HEK293 (cell line): ENCODE results near the gene CMIP.

Experiments
- CTCF ChIA-PET: fragments of 350-600 bp; formaldehyde crosslinking; extraction: SDS; loops from one replicate; lab custom pipeline; 2021; ENCODE audit warnings: antibody characterized with exemption; lab: Yijun Ruan, JAX
- POLR2A ChIA-PET: fragments of 300-600 bp; formaldehyde crosslinking; extraction: SDS; loops from one replicate; lab custom pipeline; 2020; ENCODE audit warnings: antibody characterized with exemption, inconsistent platforms; lab: Yijun Ruan, JAX
- H3K27ac ChIP-seq: fragments of 200-500 bp; sonication (Bioruptor generic); 2 replicates; pipeline ENCODE4 v1.5.1; 2014; ENCODE audit warnings: low read depth, low read length, control low read depth, inconsistent platforms; ENCODE audit errors: extremely low read depth
- H3K36me3 ChIP-seq, 2 experiments: fragments of 200-500 bp in 1 of 2; sonication (Bioruptor generic) in 1 of 2; 1 replicate in 1 of 2; 2 replicates in 1 of 2; pipeline ENCODE4 v1.5.1; 2014 to 2017; ENCODE audit warnings: inconsistent platforms in 2 of 2, low read length in 2 of 2; ENCODE audit not compliant: control insufficient read depth in 2 of 2, insufficient read depth in 1 of 2
- H3K4me1 ChIP-seq: fragments of 200-500 bp; sonication (Bioruptor generic); 2 replicates; pipeline ENCODE4 v1.5.1; 2014; ENCODE audit warnings: mild to moderate bottlenecking, low read length, inconsistent platforms; ENCODE audit not compliant: control insufficient read depth, insufficient read depth
- H3K4me3 ChIP-seq: 2 replicates; pipeline ENCODE4 v1.5.1; 2011; ENCODE audit warnings: low read depth, mild to moderate bottlenecking, control low read depth, low read length, moderate library complexity
- H3K9me3 ChIP-seq: fragments of 200-500 bp; sonication (Bioruptor generic); 2 replicates; pipeline ENCODE4 v1.5.1; 2014; ENCODE audit warnings: low read depth, low read length, inconsistent platforms; ENCODE audit not compliant: control insufficient read depth, insufficient read depth
- BCL11A ChIP-seq: fragments of 450-650 bp; formaldehyde crosslinking; IDR thresholded peaks from 2 replicates; pipeline ENCODE4 v1.5.1; 2016; ENCODE audit warnings: low read depth, missing biosample characterization, missing genetic modification characterization
- GFI1B ChIP-seq: fragments of 450-650 bp; formaldehyde crosslinking; IDR thresholded peaks from 2 replicates; pipeline ENCODE4 v1.5.1; 2016; ENCODE audit warnings: missing biosample characterization, missing genetic modification characterization
- PRDM4 ChIP-seq: fragments of 450-650 bp; formaldehyde crosslinking; IDR thresholded peaks from 2 replicates; pipeline ENCODE4 v1.5.1; 2017; ENCODE audit warnings: missing biosample characterization, missing genetic modification characterization
- PRDM6 ChIP-seq: fragments of 450-650 bp; formaldehyde crosslinking; IDR thresholded peaks from 2 replicates; pipeline ENCODE4 v1.5.1; 2017; ENCODE audit warnings: missing biosample characterization, missing genetic modification characterization
- REST ChIP-seq: fragments of 450-650 bp; formaldehyde crosslinking; IDR thresholded peaks from 2 replicates; pipeline ENCODE4 v1.5.1; 2016; ENCODE audit warnings: missing biosample characterization, missing genetic modification characterization
- SP7 ChIP-seq: fragments of 450-650 bp; formaldehyde crosslinking; IDR thresholded peaks from 2 replicates; pipeline ENCODE4 v1.5.1; 2016; ENCODE audit warnings: missing biosample characterization, missing genetic modification characterization
- ZNF146 ChIP-seq: fragments of 450-650 bp; formaldehyde crosslinking; IDR thresholded peaks from 2 replicates; pipeline ENCODE4 v1.5.1; 2016; ENCODE audit warnings: missing biosample characterization, missing genetic modification characterization
- ZNF184 ChIP-seq: fragments of 450-650 bp; IDR thresholded peaks from 2 replicates; pipeline ENCODE4 v1.5.1; 2018; ENCODE audit warnings: missing biosample characterization, mild to moderate bottlenecking, missing genetic modification characterization
- ZNF2 ChIP-seq: fragments of 450-650 bp; formaldehyde crosslinking; IDR thresholded peaks from 2 replicates; pipeline ENCODE4 v1.5.1; 2016; ENCODE audit warnings: missing biosample characterization, missing genetic modification characterization
- ZNF311 ChIP-seq: fragments of 450-650 bp; formaldehyde crosslinking; IDR thresholded peaks from 2 replicates; pipeline ENCODE4 v1.5.1; 2017; ENCODE audit warnings: missing biosample characterization, missing genetic modification characterization, borderline replicate concordance
- ZNF398 ChIP-seq: fragments of 450-650 bp; formaldehyde crosslinking; IDR thresholded peaks from 2 replicates; pipeline ENCODE4 v1.5.1; 2017; ENCODE audit warnings: missing biosample characterization, missing genetic modification characterization
- ZNF416 ChIP-seq: fragments of 450-650 bp; formaldehyde crosslinking; IDR thresholded peaks from 2 replicates; pipeline ENCODE4 v1.5.1; 2016; ENCODE audit warnings: missing biosample characterization, missing genetic modification characterization
- ZNF48 ChIP-seq: fragments of 450-650 bp; formaldehyde crosslinking; IDR thresholded peaks from 2 replicates; pipeline ENCODE4 v1.5.1; 2016; ENCODE audit warnings: missing biosample characterization, missing genetic modification characterization
- ZNF585B ChIP-seq: fragments of 450-650 bp; formaldehyde crosslinking; IDR thresholded peaks from 2 replicates; pipeline ENCODE4 v1.5.1; 2016; ENCODE audit warnings: missing biosample characterization, missing genetic modification characterization
- ZNF654 ChIP-seq: fragments of 450-650 bp; formaldehyde crosslinking; IDR thresholded peaks from 2 replicates; pipeline ENCODE4 v1.5.1; 2016; ENCODE audit warnings: low read depth, missing biosample characterization, missing genetic modification characterization
- ZNF692 ChIP-seq: fragments of 450-650 bp; formaldehyde crosslinking; IDR thresholded peaks from 2 replicates; pipeline ENCODE4 v1.5.1; 2016; ENCODE audit warnings: missing biosample characterization, missing genetic modification characterization
- ZNF830 ChIP-seq: fragments of 450-650 bp; IDR thresholded peaks from 2 replicates; pipeline ENCODE4 v1.5.0; 2018; ENCODE audit warnings: missing biosample characterization, missing genetic modification characterization, low read depth, mild to moderate bottlenecking, moderate library complexity
- ZSCAN4 ChIP-seq: fragments of 450-650 bp; formaldehyde crosslinking; IDR thresholded peaks from 2 replicates; pipeline ENCODE4 v1.5.1; 2017; ENCODE audit warnings: missing biosample characterization, missing genetic modification characterization

Gene CMIP

GRCh38 chr16:81610936-81611335 is 166.3 kb downstream of the CMIP start:
- no peaks in the 10 kb centered on the region for H3K4me1 ChIP-seq
- H3K4me3 ChIP-seq, result no peak overlapping the region
- no peak for TF ChIP-seq ZNF311 (tag by site-specific recombination)
- 0 out of 2 replicates have a peak, but pooled peaks have one; percentile 37 for TF ChIP-seq REST (tag by site-specific recombination)
- TF ChIP-seq PRDM4 (tag by site-specific recombination), result peak; percentile 50; the same call in 1 of the 2 replicates
- TF ChIP-seq, all 188 proteins: peak for 2
- H3K27ac ChIP-seq, result no peak overlapping the region
- ChIA-PET POLR2A (no interaction called here), CTCF (no interaction called here)
- no peaks in the 10 kb centered on the region for H3K9me3 ChIP-seq
- peaks cover 0 to 12% of the 10 kb centered on the region in 2 experiments; a peak in 1 of 3 replicates for H3K36me3 ChIP-seq

- ChIA-PET POLR2A (no interaction called here), CTCF (no interaction called here)
- Histone ChIP-seq H3K36me3 (peaks cover 0 to 15% of the 10 kb centered on the region in 2 experiments; a peak in 1 of 3 replicates), H3K27ac (no peak overlapping the region), H3K9me3 (no peaks in the 10 kb centered on the region), H3K4me1 (no peaks in the 10 kb centered on the region), H3K4me3 (no peak overlapping the region)
- TF ChIP-seq ZNF184 (tag by site-specific recombination) (no peak), PRDM6 (no peak), ZNF654 (no peak), ZNF146 (tag by site-specific recombination) (no peak)
- TF ChIP-seq, all 188 proteins: peak for 0
These were observed 167.1 kb downstream of the CMIP start for GRCh38 chr16:81611721-81612120.

- H3K36me3 ChIP-seq, result peaks cover 0 to 17% of the 10 kb centered on the region in 2 experiments; a peak in 1 of 3 replicates
- POLR2A ChIA-PET, result no interaction called here
- no peak for TF ChIP-seq ZNF585B (tag by site-specific recombination)
- no peak for TF ChIP-seq ZNF2
- TF ChIP-seq ZNF48 (tag by site-specific recombination), result no peak
- no peak for TF ChIP-seq GFI1B
- TF ChIP-seq ZNF830 (tag by site-specific recombination), result no peak
- no peak for TF ChIP-seq BCL11A (tag by site-specific recombination)
- no peak for TF ChIP-seq ZNF416 (tag by site-specific recombination)
- no peak for TF ChIP-seq ZSCAN4
- no peak for TF ChIP-seq SP7 (tag by site-specific recombination)
- TF ChIP-seq ZNF692 (tag by site-specific recombination), result no peak
- no peak for TF ChIP-seq ZNF398 (tag by site-specific recombination)
These were observed 167.9 kb downstream of the CMIP start for GRCh38 chr16:81612351-81613163.

More at GRCh38 chr16:81612351-81613163, 167.9 kb downstream of the CMIP start:
- CTCF ChIA-PET, result no interaction called here
- no peak overlapping the region for H3K27ac ChIP-seq
- no peaks in the 10 kb centered on the region for H3K4me1 ChIP-seq
- no peak overlapping the region for H3K4me3 ChIP-seq
- H3K9me3 ChIP-seq, result no peaks in the 10 kb centered on the region
